ENCODE results near the gene FNBP1L.

The FNBP1L gene

GRCh38 chr1:93489756-93490155, 41.8 kb downstream of the FNBP1L start:
- DNase-seq (ENCODE audit: low spot score): peak; percentile 31

DNA sequence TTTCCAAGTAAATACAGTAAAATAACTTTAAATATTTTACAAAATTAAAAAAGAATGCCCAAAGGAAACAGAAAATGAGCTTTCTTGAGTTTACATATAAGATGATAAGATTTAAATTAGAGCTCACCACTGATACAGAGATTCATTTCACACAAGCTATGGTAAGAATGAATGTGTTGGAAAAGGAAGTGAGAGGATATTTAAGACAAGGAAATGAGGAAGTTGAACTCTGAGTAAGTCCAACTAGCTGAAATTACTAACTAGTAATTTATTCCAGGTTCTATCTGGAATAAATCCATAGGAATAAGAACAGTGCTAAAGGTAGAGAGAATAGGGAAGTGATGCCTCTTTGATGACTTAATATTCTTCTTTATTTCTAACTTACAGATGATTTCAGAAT, 42.4 kb downstream of the FNBP1L start:
- no peak for DNase-seq (ENCODE audit: low spot score)

DNA sequence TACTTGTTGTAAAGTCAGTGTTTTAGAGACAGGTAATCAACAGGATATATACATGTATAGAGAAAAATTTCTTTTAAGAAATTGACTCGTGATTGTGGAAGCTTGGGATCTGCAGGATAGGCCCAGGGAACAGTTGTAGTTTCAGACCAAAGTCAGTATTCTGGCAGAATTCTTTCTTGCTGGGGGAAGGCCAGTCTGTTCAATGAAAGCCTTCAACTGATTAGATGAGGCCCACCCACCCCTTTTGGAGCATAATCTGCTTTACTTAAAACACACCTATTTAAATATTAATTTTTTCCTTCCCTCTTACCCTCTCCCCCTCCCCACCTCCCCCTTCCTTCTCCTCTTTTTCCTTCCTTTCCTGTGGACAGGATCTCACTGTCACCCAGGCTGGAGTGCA, 48.0 kb downstream of the FNBP1L start:
- DNase-seq (ENCODE audit: low spot score): no peak

DNA sequence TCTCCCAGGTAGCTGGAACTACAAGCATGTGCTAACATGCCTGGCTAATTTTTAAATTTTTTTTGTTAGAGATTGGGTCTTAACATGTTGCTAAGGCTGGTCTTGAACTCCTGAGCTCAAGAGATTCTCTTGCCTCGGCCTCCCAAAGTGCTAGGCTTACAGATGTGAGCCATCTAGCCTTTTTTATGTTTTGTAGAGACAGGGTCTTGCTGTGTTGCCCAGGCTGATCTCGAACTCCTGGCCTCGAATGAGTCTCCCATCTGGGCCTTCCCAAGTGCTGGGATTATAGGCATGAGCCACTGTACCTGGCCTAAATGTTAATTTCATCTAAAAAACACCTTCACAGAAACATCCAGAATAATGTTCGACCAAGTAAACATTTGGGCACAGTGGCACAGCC, 48.6 kb downstream of the FNBP1L start:
- no peak for DNase-seq (ENCODE audit: low spot score)

GRCh38 chr1:93499075-93499474, 51.2 kb downstream of the FNBP1L start:
- DNase-seq (ENCODE audit: low spot score): no peak

- DNase-seq (ENCODE audit: low spot score): no peak
Observed at GRCh38 chr1:93499533-93499932, 51.6 kb downstream of the FNBP1L start.

DNA sequence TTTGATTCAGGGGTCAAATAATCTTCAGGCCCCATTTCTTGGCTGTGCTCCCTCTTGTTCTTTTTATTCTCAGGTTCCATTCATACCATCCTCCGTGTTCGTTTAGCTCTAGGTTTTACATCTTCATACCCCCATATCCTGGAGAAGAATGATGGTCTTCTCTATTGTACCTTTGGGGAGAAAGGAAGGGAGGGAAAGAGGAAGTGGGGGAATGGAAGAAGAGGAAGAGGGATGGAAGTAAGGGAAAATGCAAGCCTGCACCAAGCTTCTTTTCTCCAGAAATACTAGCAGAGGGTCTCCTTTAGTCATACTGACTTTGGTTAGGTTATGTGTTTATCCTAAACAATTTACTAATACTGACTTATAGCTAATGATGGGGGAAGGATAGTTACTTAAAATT, 52.4 kb downstream of the FNBP1L start:
- no peak for DNase-seq (ENCODE audit: low spot score)

DNA sequence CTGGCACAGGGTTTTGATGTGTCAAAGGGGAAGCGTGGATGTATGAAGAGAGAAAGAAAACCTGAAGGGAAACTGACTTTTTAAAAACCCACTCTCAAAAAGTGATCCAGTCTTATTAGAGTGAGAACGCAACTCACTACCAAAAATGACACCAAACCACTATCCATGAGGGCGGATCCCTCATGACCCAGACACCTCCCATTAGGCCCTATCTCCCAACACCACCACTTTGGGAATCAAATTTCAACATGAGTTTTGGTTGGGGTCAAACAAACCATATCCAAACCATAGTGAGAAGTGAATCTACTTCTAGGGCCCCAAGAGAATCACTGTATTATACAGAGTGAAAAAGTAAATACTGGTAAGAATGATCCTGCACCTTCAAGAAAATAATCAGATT, 53.5 kb downstream of the FNBP1L start:
- no peak for DNase-seq (ENCODE audit: low spot score)

DNA sequence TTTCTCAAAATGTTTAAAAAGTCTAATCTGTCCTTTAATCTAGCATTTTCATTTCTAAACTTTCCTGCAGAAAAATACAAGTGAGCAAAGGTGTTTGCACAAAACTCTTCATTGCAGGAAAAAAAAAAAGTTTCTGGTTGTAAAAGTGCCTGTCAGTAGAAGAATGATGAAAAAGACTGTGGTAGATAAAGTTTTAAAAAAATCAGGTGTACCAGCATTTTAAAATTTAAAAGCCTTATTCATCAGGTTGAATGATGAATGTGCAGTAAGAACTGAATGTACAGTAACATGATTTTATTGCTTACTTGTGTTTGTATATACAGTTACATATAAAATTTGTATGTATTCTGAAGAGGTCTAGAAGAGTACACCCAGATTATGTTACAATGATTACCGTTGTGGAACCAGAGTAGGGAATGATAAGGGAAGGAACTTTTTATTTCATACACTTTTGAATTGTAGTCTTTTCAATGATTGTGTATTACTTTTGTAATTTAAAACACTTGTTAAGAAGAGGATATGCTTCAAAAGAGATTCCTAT, 54.0 kb downstream of the FNBP1L start:
- no peak for DNase-seq (ENCODE audit: low spot score)

DNA sequence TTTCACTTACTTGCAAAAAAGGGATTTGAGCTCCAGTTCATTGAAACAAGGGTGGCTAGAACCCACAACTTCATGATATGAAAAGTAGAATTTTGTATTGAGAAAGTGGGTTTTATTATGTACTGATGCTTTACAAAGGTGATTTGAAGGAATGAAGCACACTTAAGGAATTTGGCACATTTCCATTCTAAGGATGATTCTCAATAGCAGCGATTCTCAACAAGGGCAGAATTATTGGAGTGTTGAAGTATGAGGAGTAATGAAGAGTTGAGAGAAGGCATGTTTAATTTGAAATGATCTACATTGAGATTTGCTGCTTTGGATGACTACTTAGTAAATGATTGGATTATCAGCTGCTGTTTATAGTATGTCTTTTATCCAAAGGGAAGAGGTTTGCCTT, 54.7 kb downstream of the FNBP1L start:
- DNase-seq (ENCODE audit: low spot score): no peak

GRCh38 chr1:93503163-93503562, 55.2 kb downstream of the FNBP1L start:
- no peak for DNase-seq (ENCODE audit: low spot score)

DNA sequence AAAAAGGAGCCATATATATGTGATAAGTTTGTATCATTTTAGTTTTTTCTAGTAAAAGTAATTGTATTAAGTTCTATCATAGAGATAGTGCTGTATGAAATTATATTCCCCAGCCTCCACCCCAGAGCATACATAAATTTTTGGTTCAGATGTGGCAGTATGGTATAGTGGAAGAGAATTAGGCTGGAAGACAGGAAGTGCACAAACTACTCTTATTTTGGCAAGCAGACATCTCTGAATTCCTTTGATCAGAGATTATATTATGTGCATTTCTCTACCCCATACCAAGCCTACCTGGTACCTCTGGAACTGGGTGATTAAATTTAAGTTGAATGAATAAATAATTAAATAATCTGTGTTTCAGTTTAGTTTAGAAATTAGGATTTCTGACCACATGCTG, 55.9 kb downstream of the FNBP1L start:
- no peak for DNase-seq (ENCODE audit: low spot score)

- DNase-seq (ENCODE audit: low spot score): no peak
Observed at GRCh38 chr1:93504247-93505033, 56.5 kb downstream of the FNBP1L start.

DNA sequence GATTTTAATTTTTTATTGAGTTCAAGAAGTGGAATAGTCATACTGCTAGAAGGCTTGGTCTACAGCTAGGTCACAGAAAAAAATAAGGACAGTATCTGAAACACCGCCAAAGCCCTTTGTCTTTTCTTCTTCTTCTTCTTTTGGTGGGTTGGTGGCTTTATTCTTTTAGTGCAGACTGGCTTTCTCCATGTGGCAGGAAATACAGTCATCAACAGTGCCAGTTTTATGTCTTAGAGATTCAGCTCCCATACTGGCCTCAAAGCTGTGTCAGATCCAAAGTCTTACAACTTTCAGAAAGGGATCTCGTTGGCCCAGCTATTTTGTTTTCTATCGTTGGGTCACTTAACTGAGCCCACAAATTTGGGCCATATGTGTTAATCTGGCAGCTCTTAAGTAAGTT, 58.2 kb downstream of the FNBP1L start:
- no peak for DNase-seq (ENCODE audit: low spot score)

DNA sequence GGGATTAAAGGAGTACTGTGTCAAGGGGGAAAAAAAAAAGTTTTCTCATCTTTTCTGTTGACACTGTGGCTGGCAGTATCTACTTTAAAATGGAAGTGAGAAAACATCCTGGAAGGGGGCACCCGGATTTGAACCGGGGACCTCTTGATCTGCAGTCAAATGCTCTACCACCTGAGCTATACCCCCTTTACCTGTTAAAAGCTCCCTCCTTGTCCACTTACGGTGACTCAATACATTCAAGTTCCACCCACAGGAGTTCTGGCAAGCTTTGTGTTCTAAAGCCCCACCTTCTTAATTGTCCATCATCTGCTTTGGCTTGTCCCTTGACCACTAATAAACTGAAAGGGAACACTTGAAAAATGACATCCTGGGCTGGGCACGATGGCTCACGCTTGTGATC, 68.2 kb downstream of the FNBP1L start:
- DNase-seq (ENCODE audit: low spot score): no peak

DNA sequence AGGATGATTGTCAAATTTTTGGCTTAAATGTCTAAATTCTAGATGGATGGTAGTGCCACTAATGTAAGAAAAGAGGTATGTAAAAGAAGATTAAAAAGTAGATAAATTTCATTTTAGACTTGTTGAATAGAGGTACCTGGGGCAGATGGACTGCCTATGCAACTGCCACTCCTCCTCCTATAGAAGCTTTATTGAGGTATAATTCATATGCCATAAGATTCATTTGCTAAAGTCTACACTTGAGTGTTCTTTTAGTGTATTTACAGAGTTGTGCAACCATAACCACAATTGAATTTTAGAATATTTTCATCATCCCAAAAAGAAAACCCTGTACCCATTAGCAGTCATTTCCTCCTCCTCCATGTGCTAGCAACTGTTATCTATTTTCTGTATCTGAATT, 70.6 kb downstream of the FNBP1L start:
- no peak for DNase-seq (ENCODE audit: low spot score)

- no peak for DNase-seq (ENCODE audit: low spot score)
Observed at GRCh38 chr1:93519199-93519829, 71.4 kb downstream of the FNBP1L start.

DNA sequence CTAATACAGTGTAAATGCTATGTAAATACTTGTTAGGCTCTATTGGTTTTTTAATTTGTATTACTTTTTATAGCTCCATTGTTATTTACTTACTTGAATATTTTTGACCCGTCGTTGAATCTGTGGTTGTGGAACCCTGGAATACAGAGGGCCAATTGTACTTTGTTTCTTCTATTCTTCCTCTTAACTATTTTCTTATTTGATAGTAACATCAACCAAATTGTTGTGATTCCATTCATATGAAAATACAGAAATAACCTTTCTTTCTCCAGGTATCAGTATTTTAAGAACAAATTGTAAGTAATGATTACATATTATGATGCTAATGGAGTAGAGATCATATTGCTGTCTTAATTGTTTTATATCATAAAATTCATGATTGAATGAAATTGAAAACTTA, 73.7 kb downstream of the FNBP1L start:
- DNase-seq (ENCODE audit: low spot score): no peak

GRCh38 chr1:93522721-93523120, 74.8 kb downstream of the FNBP1L start:
- DNase-seq (ENCODE audit: low spot score): no peak

DNA sequence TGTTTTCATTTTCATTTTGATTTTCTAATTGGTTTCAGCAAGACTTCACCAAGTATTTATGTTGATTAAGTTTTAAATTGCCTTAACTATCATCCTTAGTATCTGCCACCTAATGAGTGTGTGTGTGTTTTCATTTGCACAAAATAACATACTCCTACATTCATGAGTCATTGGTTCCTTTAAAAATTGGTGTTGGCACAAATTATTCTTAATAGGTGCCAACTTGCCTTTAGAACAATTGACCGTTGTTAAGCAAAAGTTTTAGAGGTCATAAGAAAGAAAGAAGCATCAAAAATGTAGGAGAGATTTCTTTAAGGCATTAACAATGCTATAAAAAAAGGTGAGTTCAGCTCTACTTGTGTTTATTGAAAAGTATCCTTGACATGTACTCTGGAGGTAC, 77.5 kb downstream of the FNBP1L start:
- no peak for DNase-seq (ENCODE audit: low spot score)

DNA sequence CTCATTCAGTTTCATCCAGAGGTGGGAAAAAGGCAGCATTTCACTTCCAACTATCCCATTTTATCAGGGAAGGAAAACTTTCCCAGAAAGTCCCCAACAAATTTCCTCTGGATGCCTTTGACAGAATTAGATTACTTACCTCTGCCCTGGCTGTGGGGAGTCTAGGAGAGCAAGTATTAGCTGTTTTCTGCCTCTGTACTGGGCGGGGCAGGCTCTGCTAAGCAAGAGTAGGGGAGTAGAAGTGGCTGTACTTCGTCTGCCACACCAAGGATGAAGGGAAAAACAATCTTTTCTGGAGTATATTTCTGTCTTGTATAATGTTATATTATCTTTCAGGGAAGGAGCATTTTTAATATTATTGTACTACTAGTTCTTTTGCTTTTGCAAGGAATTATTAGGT, 78.5 kb downstream of the FNBP1L start:
- no peak for DNase-seq (ENCODE audit: low spot score)

DNA sequence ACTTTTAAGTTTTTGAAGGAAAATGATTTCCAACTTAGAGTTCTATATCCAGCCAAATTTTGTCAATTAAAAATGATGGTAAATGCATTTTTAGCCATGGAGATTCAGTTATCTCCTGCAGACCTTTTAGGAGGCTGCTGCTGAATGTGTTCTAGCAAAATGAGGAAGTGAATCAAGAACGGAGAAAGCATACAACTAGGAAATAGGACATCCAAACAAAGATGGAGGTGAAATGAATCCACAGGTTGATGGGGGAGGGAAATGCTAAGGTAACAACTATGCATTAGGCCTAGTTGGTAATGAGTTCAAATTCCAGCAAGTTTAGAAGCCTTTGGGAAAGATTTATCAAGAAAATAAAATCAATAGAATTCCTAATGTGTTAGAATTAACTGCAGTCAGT, 80.5 kb downstream of the FNBP1L start:
- no peak for DNase-seq (ENCODE audit: low spot score)

DNA sequence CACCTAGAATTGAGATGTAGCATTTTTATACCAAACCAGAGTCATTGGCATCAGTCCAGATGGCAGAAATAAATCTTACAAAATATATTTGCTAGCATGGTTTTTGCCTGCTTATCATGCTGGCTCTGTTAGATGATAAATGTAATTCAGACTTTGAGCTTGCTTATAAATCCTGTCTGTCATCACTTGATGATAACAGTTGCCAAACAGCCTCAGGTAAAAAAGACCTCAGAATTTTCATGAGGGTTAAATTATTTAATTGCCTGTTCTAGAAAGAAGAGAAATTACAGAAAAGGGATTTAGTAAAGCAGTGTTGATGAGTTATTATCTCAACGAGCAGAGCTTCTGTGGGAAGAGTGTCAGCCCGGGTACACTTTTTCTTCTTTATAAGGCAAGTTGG, 83.3 kb downstream of the FNBP1L start:
- DNase-seq (ENCODE audit: low spot score): no peak

Measured in AG20443 (cell line).